NT2/D1 (cell line): Measurements from ENCODE around the gene ZDHHC1.

Experiments
- DNase-seq: peaks from one replicate; pipeline ENCODE4 v3.0.0-alpha.2; 2011; ENCODE audit warnings: low read depth, low spot score
- H3K27me3 ChIP-seq: 2 replicates; pipeline ENCODE4 v1.6.0; 2011; ENCODE audit warnings: mild to moderate bottlenecking; ENCODE audit not compliant: insufficient read length, insufficient read depth
- H3K36me3 ChIP-seq: 2 replicates; pipeline ENCODE4 v1.6.1; 2011; ENCODE audit warnings: mild to moderate bottlenecking, low read length, mixed read lengths; ENCODE audit not compliant: insufficient read depth, insufficient read length
- H3K4me1 ChIP-seq: 2 replicates; pipeline ENCODE4 v1.5.1; 2011; ENCODE audit not compliant: insufficient read depth, insufficient read length
- H3K4me3 ChIP-seq: 2 replicates; pipeline ENCODE4 v1.5.1; 2011; ENCODE audit warnings: low read depth; ENCODE audit not compliant: insufficient read length
- H3K9ac ChIP-seq: 2 replicates; pipeline ENCODE4 v1.6.0; 2011; ENCODE audit warnings: low read depth; ENCODE audit not compliant: insufficient read length
- H3K9me3 ChIP-seq: 2 replicates; pipeline ENCODE4 v1.5.1; 2011; ENCODE audit warnings: mild to moderate bottlenecking, low read length; ENCODE audit not compliant: insufficient read depth
- SUZ12 ChIP-seq: IDR thresholded peaks from 2 replicates; pipeline ENCODE4 v1.6.1; 2011; ENCODE audit not compliant: insufficient read length, insufficient read depth; ENCODE audit errors: extremely low read depth
- YY1 ChIP-seq: IDR thresholded peaks from 2 replicates; pipeline ENCODE4 v1.6.1; 2011; ENCODE audit not compliant: insufficient read length, insufficient read depth
- ZNF274 ChIP-seq: IDR thresholded peaks from 2 replicates; pipeline ENCODE4 v1.6.1; 2011; ENCODE audit warnings: mild to moderate bottlenecking, low read depth, low read length

Gene ZDHHC1

DNA sequence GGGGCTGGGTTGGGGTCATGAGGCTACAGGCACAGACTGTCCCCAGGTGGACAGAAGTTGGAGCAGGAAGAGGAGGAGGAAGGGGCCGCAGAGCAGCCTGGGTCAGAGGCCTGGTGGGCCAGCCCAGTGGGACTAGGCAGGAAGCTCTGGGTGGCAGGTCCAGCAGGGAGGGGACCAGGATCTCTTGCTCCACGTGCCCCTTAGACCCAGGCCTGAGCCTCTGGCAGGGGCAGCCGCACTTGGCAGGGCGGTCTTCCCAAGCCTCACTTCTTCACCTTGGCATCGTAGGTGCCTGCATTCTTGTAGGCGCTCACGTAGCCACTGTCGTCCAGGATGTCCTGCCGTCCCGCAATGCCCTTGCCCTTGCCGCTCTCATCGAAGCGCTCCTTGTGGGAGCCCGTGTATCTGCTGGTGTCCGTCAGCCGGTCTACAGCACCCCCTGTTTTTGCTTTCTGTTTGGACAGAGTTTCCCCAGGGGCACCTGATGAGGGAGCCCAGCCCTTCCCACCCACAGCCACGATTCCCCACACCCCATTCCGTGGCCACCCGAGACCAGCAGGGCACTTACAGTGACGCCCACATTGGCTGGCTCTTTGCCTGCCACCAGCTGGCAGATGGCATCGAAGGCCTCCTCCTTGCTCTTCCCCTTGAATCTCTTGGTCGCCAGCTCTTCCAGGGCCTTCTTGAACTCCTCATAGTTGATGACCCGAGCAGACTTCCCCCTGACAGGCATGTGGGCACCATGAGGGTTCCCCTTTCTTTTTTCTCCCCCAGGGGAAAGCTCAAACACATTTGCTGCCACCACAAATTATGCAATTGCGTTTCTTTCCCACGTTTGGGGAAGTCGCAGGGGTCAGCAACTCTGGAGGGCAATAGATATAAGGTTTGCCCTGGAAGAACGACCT, 26.1 kb downstream of the ZDHHC1 start:
- H3K27me3 ChIP-seq = peaks cover 39% of the 10 kb centered on the region
- TF ChIP-seq ZNF274 (no peak), SUZ12 (no peak), YY1 (no peak)
- H3K9ac ChIP-seq = no peak overlapping the region
- no peak for DNase-seq
- H3K4me3 ChIP-seq = no peak overlapping the region
- H3K36me3 ChIP-seq = no peaks in the 10 kb centered on the region
- H3K9me3 ChIP-seq = no peaks in the 10 kb centered on the region
- peaks cover 15% of the 10 kb centered on the region for H3K4me1 ChIP-seq

GRCh38 chr16:67388591-67388990, 27.7 kb downstream of the ZDHHC1 start:
- Histone ChIP-seq H3K27me3 (peaks cover 25% of the 10 kb centered on the region), H3K9me3 (no peaks in the 10 kb centered on the region), H3K9ac (no peak overlapping the region), H3K36me3 (no peaks in the 10 kb centered on the region), H3K4me1 (peaks cover 7% of the 10 kb centered on the region), H3K4me3 (no peak overlapping the region)
- no peak for TF ChIP-seq ZNF274
- no peak for TF ChIP-seq YY1
- TF ChIP-seq SUZ12 = no peak
- no peak for DNase-seq

- DNase-seq = no peak
- TF ChIP-seq SUZ12 (no peak), ZNF274 (no peak), YY1 (no peak)
- H3K4me1 ChIP-seq = peaks cover 7% of the 10 kb centered on the region
- H3K9me3 ChIP-seq = no peaks in the 10 kb centered on the region
- no peaks in the 10 kb centered on the region for H3K36me3 ChIP-seq
- peaks cover 22% of the 10 kb centered on the region for H3K27me3 ChIP-seq
- no peak overlapping the region for H3K9ac ChIP-seq
- H3K4me3 ChIP-seq = no peak overlapping the region
Measured at GRCh38 chr16:67388191-67388590, 28.1 kb downstream of the ZDHHC1 start.

- TF ChIP-seq SUZ12 = no peak
- no peak for TF ChIP-seq YY1
- no peak for TF ChIP-seq ZNF274
- peaks cover 16% of the 10 kb centered on the region for H3K27me3 ChIP-seq
- H3K36me3 ChIP-seq = no peaks in the 10 kb centered on the region
- H3K4me3 ChIP-seq = no peak overlapping the region
- DNase-seq = no peak
- H3K9me3 ChIP-seq = no peaks in the 10 kb centered on the region
- peaks cover under 1% of the 10 kb centered on the region for H3K4me1 ChIP-seq
- no peak overlapping the region for H3K9ac ChIP-seq
Measured at GRCh38 chr16:67387479-67388079, 28.7 kb downstream of the ZDHHC1 start.

DNA sequence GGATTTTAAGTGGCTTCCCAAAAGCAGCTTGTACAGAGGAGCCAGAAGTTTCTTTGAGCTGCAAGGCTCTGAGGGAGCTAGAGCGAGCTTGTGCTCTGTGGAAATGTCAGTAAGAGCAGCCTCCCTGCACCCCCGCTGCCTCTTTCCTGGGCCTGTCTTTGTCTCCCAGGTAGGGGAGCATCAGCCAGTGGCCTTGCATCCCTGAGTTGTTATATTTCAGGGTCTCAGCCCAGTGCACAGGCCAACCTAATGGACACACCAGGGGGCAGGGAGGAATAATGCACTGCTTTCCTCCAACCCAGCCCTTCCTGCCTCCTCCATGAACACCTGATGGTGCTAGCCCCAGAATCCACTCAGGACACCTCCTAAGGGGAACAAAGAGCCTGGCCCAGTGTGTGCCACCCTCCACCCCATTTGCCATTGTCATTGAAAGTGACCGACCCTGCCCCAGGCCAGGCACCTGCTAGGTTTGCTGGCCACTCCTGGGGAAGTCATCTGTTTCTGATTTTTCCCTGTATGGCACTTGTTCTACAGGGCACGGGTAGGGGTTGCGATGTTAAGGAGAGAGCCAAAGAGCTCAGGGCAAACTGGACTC, 29.3 kb downstream of the ZDHHC1 start:
- DNase-seq = no peak
- H3K9ac ChIP-seq = no peak overlapping the region
- no peak for TF ChIP-seq YY1
- TF ChIP-seq ZNF274 = no peak
- no peak for TF ChIP-seq SUZ12
- no peaks in the 10 kb centered on the region for H3K4me1 ChIP-seq
- peaks cover 10% of the 10 kb centered on the region for H3K27me3 ChIP-seq
- no peaks in the 10 kb centered on the region for H3K36me3 ChIP-seq
- no peak overlapping the region for H3K4me3 ChIP-seq
- H3K9me3 ChIP-seq = no peaks in the 10 kb centered on the region

DNA sequence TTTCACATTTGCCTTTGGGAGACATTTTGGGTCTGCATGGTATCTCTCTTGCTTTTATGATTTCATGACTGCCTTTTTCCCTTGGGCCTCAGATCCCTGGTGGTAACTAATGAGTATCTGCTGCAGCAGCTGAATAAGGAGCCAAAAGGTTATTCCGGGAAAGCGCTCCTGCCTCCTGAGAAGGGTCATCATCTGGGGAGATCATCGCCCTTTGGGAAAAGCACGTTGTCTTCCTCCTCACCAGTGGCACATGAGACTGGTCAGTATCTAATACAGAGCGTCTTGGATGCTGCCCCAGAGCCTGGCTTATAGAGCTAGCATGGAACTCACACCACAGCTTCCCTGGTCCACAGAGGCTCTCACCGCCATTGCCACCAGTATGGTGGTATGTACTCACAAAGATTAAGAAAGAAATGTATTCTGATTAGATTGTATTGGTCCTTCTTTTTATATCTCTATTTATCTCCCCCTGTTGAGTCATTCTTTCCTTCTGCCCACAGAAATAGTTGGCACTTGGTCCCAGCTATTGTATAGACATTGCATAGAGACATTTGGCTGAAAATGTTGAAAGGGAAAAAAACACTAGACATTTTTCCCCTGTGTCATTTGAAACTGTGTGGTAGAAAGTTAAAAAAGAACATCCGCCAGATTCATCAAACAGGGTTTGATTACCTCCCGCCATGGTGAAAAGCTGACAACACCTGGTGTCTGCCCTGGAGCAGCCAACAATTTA, 31.3 kb downstream of the ZDHHC1 start:
- no peak overlapping the region for H3K4me3 ChIP-seq
- no peaks in the 10 kb centered on the region for H3K36me3 ChIP-seq
- H3K27me3 ChIP-seq = peaks cover 4% of the 10 kb centered on the region
- H3K4me1 ChIP-seq = no peaks in the 10 kb centered on the region
- no peak for TF ChIP-seq YY1
- TF ChIP-seq ZNF274 = no peak
- no peak for TF ChIP-seq SUZ12
- H3K9ac ChIP-seq = no peak overlapping the region
- H3K9me3 ChIP-seq = no peaks in the 10 kb centered on the region
- DNase-seq = no peak
